NCI-H128 (cell line): ENCODE results near the gene GAL3ST1.
"Not testable (repeated sequence)": the region's sequence is repeated elsewhere in the genome, so short reads cannot be mapped to it uniquely, and the experiment has no call there.

Experiments
- DNase-seq: peaks from one replicate; lab custom pipeline; 2025; ENCODE audit not compliant: unreplicated experiment; lab: John Stamatoyannopoulos, UW

Gene GAL3ST1

GRCh38 chr22:30596886-30597285 is 22.4 kb upstream of the GAL3ST1 start:
- no peak for DNase-seq

GRCh38 chr22:30596199-30596598 is 21.7 kb upstream of the GAL3ST1 start:
- DNase-seq = no peak

- DNase-seq = not testable (repeated sequence)
These were observed 17.9 kb upstream of the GAL3ST1 start for GRCh38 chr22:30592360-30592713.

- peak; percentile 96 for DNase-seq
These were observed 17.3 kb upstream of the GAL3ST1 start, which contains the start of gene PES1 for GRCh38 chr22:30591588-30592359. TSS of gene PES1 (minus strand) at chr22:30591910. CDS start at chr22:30591833, 77 bp downstream.

- DNase-seq = no peak
These were observed 16.7 kb upstream of the GAL3ST1 start for GRCh38 chr22:30591191-30591587.

GRCh38 chr22:30586414-30586813 is 11.9 kb upstream of the GAL3ST1 start:
- DNase-seq = no peak

- DNase-seq = no peak
These were observed 10.0 kb upstream of the GAL3ST1 start for GRCh38 chr22:30584441-30584840.

- DNase-seq = no peak
These were observed 8.5 kb upstream of the GAL3ST1 start for GRCh38 chr22:30582788-30583545.

- DNase-seq = no peak
These were observed 7.6 kb upstream of the GAL3ST1 start for GRCh38 chr22:30582051-30582450.

- DNase-seq = no peak
These were observed 6.4 kb upstream of the GAL3ST1 start for GRCh38 chr22:30580896-30581295.

GRCh38 chr22:30578481-30578880 is 4.0 kb upstream of the GAL3ST1 start:
- no peak for DNase-seq

GRCh38 chr22:30575859-30576258 is 1.4 kb upstream of the GAL3ST1 start:
- DNase-seq = no peak

GRCh38 chr22:30574997-30575671 is 669 bp upstream of the GAL3ST1 start:
- DNase-seq = no peak

- DNase-seq = peak; percentile 5
These were observed 821 bp downstream of the GAL3ST1 start for GRCh38 chr22:30573594-30574094.

GRCh38 chr22:30572840-30573593 is 1.4 kb downstream of the GAL3ST1 start:
- no peak for DNase-seq

GRCh38 chr22:30572210-30572609 is 2.3 kb downstream of the GAL3ST1 start:
- no peak for DNase-seq

- DNase-seq = no peak
These were observed 4.7 kb downstream of the GAL3ST1 start for GRCh38 chr22:30569674-30570202.

GRCh38 chr22:30568137-30568805 is 6.2 kb downstream of the GAL3ST1 start:
- no peak for DNase-seq

- DNase-seq = not testable (repeated sequence)
These were observed 7.2 kb downstream of the GAL3ST1 start for GRCh38 chr22:30567277-30567676.

- DNase-seq = no peak
These were observed 8.3 kb downstream of the GAL3ST1 start for GRCh38 chr22:30566125-30566524.
